Natural killer cell (primary cell): ENCODE data around the gene PON3. TPM values are rescaled to one million over a fixed set of nuclear protein-coding genes. Genes with fewer than 3 reads are reported as not detected.

Experiments used
- ATAC-seq, 3 donors: fragments of 150-1000 bp in 2 of 3; fragments of 200-7000 bp in 1 of 3; cut with Tn5 transposase; 1 replicate in 1 of 3; 2 replicates in 2 of 3; pipeline ENCODE4 v1.10.0; 2021; ENCODE audit warnings: mild to moderate bottlenecking in 2 of 3, moderate library complexity in 2 of 3
- DNase-seq, 2 donors: peaks; one replicate each; pipeline versions ENCODE4 v3.0.0 to v3.0.0-alpha.2; 2013 to 2021; ENCODE audit warnings: mixed read lengths in 1 of 2
- H3K27ac ChIP-seq: one replicate; pipeline ENCODE4 v1.5.1; 2013; ENCODE audit warnings: mild to moderate bottlenecking, low read length
- H3K27me3 ChIP-seq: one replicate; pipeline ENCODE4 v1.6.1; 2013; ENCODE audit warnings: low read length; ENCODE audit not compliant: control insufficient read depth, insufficient read depth
- H3K36me3 ChIP-seq: one replicate; pipeline ENCODE4 v1.6.1; 2013; ENCODE audit warnings: low read length; ENCODE audit not compliant: control insufficient read depth, insufficient read depth
- H3K4me1 ChIP-seq: one replicate; pipeline ENCODE4 v1.6.1; 2013; ENCODE audit warnings: low read length; ENCODE audit not compliant: control insufficient read depth, insufficient read depth
- H3K4me3 ChIP-seq: one replicate; pipeline ENCODE4 v1.5.1; 2013; ENCODE audit warnings: low read length
- H3K9me3 ChIP-seq: one replicate; pipeline ENCODE4 v1.6.1; 2013; ENCODE audit warnings: low read length; ENCODE audit not compliant: control insufficient read depth, insufficient read depth
- H3K27ac Mint-ChIP-seq, 2 donors: one replicate each; pipeline ENCODE4 v1.8.0; 2022; ENCODE audit warnings: mild to moderate bottlenecking in 2 of 2, mixed read lengths in 2 of 2, moderate library complexity in 1 of 2
- H3K27me3 Mint-ChIP-seq, 2 donors: one replicate each; pipeline ENCODE4 v1.8.0; 2022; ENCODE audit warnings: low read depth in 2 of 2, mixed read lengths in 2 of 2
- H3K36me3 Mint-ChIP-seq: one replicate; pipeline ENCODE4 v1.8.0; 2022; ENCODE audit warnings: mixed read lengths
- H3K4me1 Mint-ChIP-seq, 2 donors: one replicate each; pipeline ENCODE4 v1.8.0; 2022; ENCODE audit warnings: mixed read lengths in 2 of 2
- H3K4me3 Mint-ChIP-seq: one replicate; pipeline ENCODE4 v1.8.0; 2022; ENCODE audit warnings: mild to moderate bottlenecking, moderate library complexity, mixed read lengths
- H3K9me3 Mint-ChIP-seq, 2 donors: one replicate each; pipeline ENCODE4 v1.8.0; 2022; ENCODE audit warnings: mixed read lengths in 2 of 2
- WGBS: methylation state at CpG from one replicate; pipeline ENCODE4 v1.1.7; 2013; ENCODE audit warnings: missing lambda C conversion rate; ENCODE audit not compliant: insufficient coverage; 5-methylcytosine and 5-hydroxymethylcytosine counted together
- intact Hi-C: fragments of 100-400 bp; cut with micrococcal nuclease; formaldehyde crosslinking; loops from one replicate; pipeline ENCODE4 v1.14.2; 2022
- total RNA-seq, 4 donors: library from RNA; stranded (reverse); fragments of 120-200 nt in 1 of 4; gene quantifications; one replicate each; pipeline versions ENCODE4 v1.2.3 to v1.2.4, GENCODE V29; 2013 to 2022
- TF ChIP-seq, protein P1 (sequence below): fragments of 200-600 bp; IDR thresholded peaks from one replicate; pipeline ENCODE4 v1.8.0; 2022; ENCODE audit warnings: antibody characterized with exemption

PON3 gene
- total RNA-seq, 3 donors from 2014 or later (not counting 1 experiment from before 2014, with no cell fraction given) = not detected

GRCh38 chr7:95323410-95324129, 72.6 kb downstream of the PON3 start:
- no peak for DNase-seq
- H3K4me3 ChIP-seq = no peak overlapping the region
- intact Hi-C loops = no loop called here
- Mint-ChIP-seq H3K9me3 (no peaks in the 10 kb centered on the region), H3K36me3 (no peaks in the 10 kb centered on the region), H3K27ac (no peak overlapping the region), H3K4me3 (no peak overlapping the region), H3K4me1 (no peaks in the 10 kb centered on the region), H3K27me3 (peaks cover 7 to 14% of the 10 kb centered on the region in 2 donors)
- no peak for ATAC-seq
- WGBS = 91% methylated on average over 7 of the region's 9 CpGs
- H3K27me3 ChIP-seq = peaks cover 9% of the 10 kb centered on the region
- TF ChIP-seq, protein P1, sequence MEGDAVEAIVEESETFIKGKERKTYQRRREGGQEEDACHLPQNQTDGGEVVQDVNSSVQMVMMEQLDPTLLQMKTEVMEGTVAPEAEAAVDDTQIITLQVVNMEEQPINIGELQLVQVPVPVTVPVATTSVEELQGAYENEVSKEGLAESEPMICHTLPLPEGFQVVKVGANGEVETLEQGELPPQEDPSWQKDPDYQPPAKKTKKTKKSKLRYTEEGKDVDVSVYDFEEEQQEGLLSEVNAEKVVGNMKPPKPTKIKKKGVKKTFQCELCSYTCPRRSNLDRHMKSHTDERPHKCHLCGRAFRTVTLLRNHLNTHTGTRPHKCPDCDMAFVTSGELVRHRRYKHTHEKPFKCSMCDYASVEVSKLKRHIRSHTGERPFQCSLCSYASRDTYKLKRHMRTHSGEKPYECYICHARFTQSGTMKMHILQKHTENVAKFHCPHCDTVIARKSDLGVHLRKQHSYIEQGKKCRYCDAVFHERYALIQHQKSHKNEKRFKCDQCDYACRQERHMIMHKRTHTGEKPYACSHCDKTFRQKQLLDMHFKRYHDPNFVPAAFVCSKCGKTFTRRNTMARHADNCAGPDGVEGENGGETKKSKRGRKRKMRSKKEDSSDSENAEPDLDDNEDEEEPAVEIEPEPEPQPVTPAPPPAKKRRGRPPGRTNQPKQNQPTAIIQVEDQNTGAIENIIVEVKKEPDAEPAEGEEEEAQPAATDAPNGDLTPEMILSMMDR = no peak
- H3K36me3 ChIP-seq = no peaks in the 10 kb centered on the region
- H3K27ac ChIP-seq = no peak overlapping the region
- H3K4me1 ChIP-seq = no peaks in the 10 kb centered on the region
- no peaks in the 10 kb centered on the region for H3K9me3 ChIP-seq

- Histone ChIP-seq H3K27ac (no peak overlapping the region), H3K9me3 (no peaks in the 10 kb centered on the region), H3K4me1 (no peaks in the 10 kb centered on the region), H3K4me3 (no peak overlapping the region), H3K27me3 (peaks cover 9% of the 10 kb centered on the region), H3K36me3 (no peaks in the 10 kb centered on the region)
- H3K9me3 Mint-ChIP-seq = no peaks in the 10 kb centered on the region
- no peak overlapping the region for H3K27ac Mint-ChIP-seq
- H3K4me1 Mint-ChIP-seq = no peaks in the 10 kb centered on the region
- TF ChIP-seq, protein P1 = no peak
- H3K36me3 Mint-ChIP-seq = no peaks in the 10 kb centered on the region
- peaks cover 7 to 14% of the 10 kb centered on the region in 2 donors for H3K27me3 Mint-ChIP-seq
- intact Hi-C loops = no loop called here
- WGBS = 92% methylated on average over 2 of the region's 2 CpGs
- ATAC-seq (no peak), DNase-seq (no peak)
- H3K4me3 Mint-ChIP-seq = no peak overlapping the region
Measured at GRCh38 chr7:95322854-95323253, 73.3 kb downstream of the PON3 start.

- H3K4me3 ChIP-seq = no peak overlapping the region
- H3K36me3 ChIP-seq = no peaks in the 10 kb centered on the region
- no peak overlapping the region for H3K4me3 Mint-ChIP-seq
- H3K27ac Mint-ChIP-seq = no peak overlapping the region
- no peaks in the 10 kb centered on the region for H3K9me3 Mint-ChIP-seq
- H3K36me3 Mint-ChIP-seq = no peaks in the 10 kb centered on the region
- DNase-seq (no peak), ATAC-seq (no peak)
- no peaks in the 10 kb centered on the region for H3K9me3 ChIP-seq
- H3K27ac ChIP-seq = no peak overlapping the region
- intact Hi-C loops = no loop called here
- 70% methylated on average over 7 of the region's 8 CpGs for WGBS
- H3K4me1 Mint-ChIP-seq = no peaks in the 10 kb centered on the region
- no peaks in the 10 kb centered on the region for H3K4me1 ChIP-seq
- TF ChIP-seq, protein P1 = no peak
- H3K27me3 ChIP-seq = peaks cover 9% of the 10 kb centered on the region
- peaks cover 7 to 14% of the 10 kb centered on the region in 2 donors for H3K27me3 Mint-ChIP-seq
Measured at GRCh38 chr7:95322396-95322795, 73.8 kb downstream of the PON3 start.

- Histone ChIP-seq H3K4me1 (no peaks in the 10 kb centered on the region), H3K27me3 (peaks cover 9% of the 10 kb centered on the region), H3K27ac (no peak overlapping the region), H3K36me3 (no peaks in the 10 kb centered on the region), H3K4me3 (no peak overlapping the region), H3K9me3 (no peaks in the 10 kb centered on the region)
- intact Hi-C loops = no loop called here
- TF ChIP-seq, protein P1 = no peak
- Mint-ChIP-seq H3K9me3 (no peaks in the 10 kb centered on the region), H3K36me3 (no peaks in the 10 kb centered on the region), H3K27me3 (peaks cover 7 to 14% of the 10 kb centered on the region in 2 donors), H3K4me1 (no peaks in the 10 kb centered on the region), H3K4me3 (no peak overlapping the region), H3K27ac (no peak overlapping the region)
- no CpG with 5 or more reads among the region's 1 CpG for WGBS
- ATAC-seq (no peak), DNase-seq (no peak)
Measured at GRCh38 chr7:95321720-95322119, 74.5 kb downstream of the PON3 start.
